ENCODE results near the gene ULK4. TPM values are rescaled to one million over a fixed set of nuclear protein-coding genes. Genes with fewer than 3 reads are reported as not detected.

ULK4 gene
- total RNA-seq, 1 donor from 2014 or later = 11.2 TPM

DNA sequence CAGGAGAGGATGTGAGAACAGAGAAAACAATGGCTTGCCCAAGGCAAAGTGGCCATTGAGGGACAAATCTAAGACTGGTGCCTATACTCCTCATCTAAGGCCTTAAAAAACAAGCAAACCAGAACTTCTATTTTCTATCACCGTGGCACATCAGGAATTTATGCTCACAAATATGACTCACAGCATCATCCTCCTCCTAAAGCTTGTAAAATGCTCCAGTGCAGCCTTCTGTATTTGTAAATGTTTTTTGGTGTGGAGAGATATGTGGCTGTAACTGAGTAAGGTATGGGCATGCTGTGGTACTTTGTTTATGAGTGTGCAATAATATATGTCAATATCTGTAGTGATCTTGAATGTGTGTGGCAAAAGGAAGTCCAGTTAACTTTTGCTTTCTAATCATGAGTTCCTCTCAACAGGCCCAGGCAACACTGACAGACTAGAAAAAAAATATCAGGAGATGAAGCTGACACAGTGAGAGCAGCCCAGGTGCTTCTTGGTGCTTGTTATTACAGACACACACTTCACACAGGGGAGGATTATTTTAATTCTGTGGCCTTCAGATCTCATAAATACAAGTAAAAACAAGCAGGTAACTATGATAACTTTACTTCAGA is 702.3 kb downstream of the ULK4 start:
- ATAC-seq (no peak), DNase-seq (no peak)
- Histone ChIP-seq H3K9me3 (no peaks in the 10 kb centered on the region), H3K36me3 (no peaks in the 10 kb centered on the region), H3K27ac (no peak overlapping the region), H3K4me3 (no peak overlapping the region), H3K4me1 (no peaks in the 10 kb centered on the region), H3K27me3 (no peaks in the 10 kb centered on the region)
- intact Hi-C loops (cut with DNase I) = no loop called here
- TF ChIP-seq, protein P1, sequence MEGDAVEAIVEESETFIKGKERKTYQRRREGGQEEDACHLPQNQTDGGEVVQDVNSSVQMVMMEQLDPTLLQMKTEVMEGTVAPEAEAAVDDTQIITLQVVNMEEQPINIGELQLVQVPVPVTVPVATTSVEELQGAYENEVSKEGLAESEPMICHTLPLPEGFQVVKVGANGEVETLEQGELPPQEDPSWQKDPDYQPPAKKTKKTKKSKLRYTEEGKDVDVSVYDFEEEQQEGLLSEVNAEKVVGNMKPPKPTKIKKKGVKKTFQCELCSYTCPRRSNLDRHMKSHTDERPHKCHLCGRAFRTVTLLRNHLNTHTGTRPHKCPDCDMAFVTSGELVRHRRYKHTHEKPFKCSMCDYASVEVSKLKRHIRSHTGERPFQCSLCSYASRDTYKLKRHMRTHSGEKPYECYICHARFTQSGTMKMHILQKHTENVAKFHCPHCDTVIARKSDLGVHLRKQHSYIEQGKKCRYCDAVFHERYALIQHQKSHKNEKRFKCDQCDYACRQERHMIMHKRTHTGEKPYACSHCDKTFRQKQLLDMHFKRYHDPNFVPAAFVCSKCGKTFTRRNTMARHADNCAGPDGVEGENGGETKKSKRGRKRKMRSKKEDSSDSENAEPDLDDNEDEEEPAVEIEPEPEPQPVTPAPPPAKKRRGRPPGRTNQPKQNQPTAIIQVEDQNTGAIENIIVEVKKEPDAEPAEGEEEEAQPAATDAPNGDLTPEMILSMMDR (IDR thresholded peaks at IDR 0.05) = no peak

DNA sequence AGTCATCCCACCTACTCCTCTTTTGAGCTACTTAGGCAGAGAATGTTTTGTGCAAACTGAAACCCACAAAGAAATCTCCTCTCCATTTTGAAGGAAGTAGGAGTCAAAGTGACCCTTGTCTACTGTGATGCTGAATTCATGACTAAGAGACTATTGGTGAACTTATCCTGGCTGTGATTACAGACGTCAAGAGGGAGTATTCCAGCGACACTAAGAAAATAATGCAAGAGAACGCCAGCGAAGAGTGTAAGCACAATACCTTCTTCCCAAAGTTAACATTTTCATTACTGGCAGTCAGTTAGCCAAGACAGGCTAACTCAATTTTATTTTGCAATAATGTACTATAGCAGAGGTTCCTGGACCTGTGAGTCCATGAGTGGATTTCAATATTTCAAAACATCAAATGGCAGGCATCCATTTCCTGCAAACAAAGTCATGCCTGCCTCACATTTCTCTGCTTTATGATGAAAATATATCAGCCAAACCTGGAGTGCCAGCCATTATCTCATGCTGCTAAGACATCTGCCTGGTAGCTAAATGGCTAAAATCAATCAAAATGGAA is 703.6 kb downstream of the ULK4 start:
- TF ChIP-seq, protein P1 (IDR thresholded peaks at IDR 0.05) = no peak
- ATAC-seq = no peak
- no peak overlapping the region for H3K27ac ChIP-seq

DNA sequence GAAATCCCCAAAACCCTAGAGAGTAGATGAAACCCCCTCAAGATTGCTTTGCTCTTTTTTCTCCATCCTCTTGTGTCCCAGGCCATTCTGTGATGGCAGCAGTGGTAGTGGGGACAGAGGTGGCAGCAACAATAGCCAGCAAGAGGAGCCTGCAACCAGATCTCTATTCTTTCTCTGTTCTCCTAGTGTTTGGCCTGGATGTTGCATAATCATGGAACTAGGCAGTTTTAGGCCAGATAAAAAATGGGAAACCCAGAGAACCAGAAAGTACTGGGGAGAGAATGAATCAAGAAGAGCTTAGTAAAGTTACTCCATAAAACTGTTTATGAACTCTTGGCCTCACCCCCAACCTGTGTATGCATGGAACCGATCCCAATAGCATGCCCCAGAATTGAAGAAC is 710.3 kb downstream of the ULK4 start:
- intact Hi-C loops (cut with DNase I) = no loop called here
- peaks cover 7% of the 10 kb centered on the region for H3K36me3 ChIP-seq
- ATAC-seq (no peak), DNase-seq (no peak)
- no peaks in the 10 kb centered on the region for H3K27me3 ChIP-seq
- no peak overlapping the region for H3K4me3 ChIP-seq
- no peaks in the 10 kb centered on the region for H3K4me1 ChIP-seq
- no peak overlapping the region for H3K27ac ChIP-seq
- TF ChIP-seq, protein P1 (IDR thresholded peaks at IDR 0.05) = no peak
- no peaks in the 10 kb centered on the region for H3K9me3 ChIP-seq

More for the DNA sequence above, 703.6 kb downstream of the ULK4 start:
- Histone ChIP-seq H3K4me3 (no peak overlapping the region), H3K36me3 (no peaks in the 10 kb centered on the region), H3K9me3 (no peaks in the 10 kb centered on the region), H3K27me3 (no peaks in the 10 kb centered on the region), H3K4me1 (no peaks in the 10 kb centered on the region)
- DNase-seq = no peak
- intact Hi-C loops (cut with DNase I) = no loop called here

DNA sequence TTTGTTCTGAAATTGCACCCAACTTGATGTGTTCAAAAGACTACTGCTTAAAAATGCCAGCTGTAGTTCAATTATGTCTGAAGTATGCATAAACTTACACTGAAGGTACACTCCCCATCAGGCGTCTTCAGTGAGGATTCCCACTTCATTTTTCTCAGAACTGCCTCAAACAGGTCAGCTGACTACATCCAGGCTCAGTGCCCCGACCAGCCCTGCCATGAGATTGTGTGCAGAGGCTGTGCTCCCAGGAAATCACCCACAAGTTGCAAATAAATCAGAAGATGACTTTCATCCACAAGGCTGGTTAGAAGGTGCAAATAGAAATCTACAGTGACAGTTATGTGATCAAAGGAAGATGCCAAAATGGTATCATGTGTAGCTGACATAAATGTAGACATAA is 711.1 kb downstream of the ULK4 start:
- Histone ChIP-seq H3K4me1 (no peaks in the 10 kb centered on the region), H3K36me3 (peaks cover 7% of the 10 kb centered on the region), H3K4me3 (no peak overlapping the region), H3K9me3 (no peaks in the 10 kb centered on the region), H3K27me3 (no peaks in the 10 kb centered on the region), H3K27ac (no peak overlapping the region)
- TF ChIP-seq, protein P1 (IDR thresholded peaks at IDR 0.05) = no peak
- ATAC-seq = no peak
- no peak for DNase-seq
- intact Hi-C loops (cut with DNase I) = no loop called here

DNA sequence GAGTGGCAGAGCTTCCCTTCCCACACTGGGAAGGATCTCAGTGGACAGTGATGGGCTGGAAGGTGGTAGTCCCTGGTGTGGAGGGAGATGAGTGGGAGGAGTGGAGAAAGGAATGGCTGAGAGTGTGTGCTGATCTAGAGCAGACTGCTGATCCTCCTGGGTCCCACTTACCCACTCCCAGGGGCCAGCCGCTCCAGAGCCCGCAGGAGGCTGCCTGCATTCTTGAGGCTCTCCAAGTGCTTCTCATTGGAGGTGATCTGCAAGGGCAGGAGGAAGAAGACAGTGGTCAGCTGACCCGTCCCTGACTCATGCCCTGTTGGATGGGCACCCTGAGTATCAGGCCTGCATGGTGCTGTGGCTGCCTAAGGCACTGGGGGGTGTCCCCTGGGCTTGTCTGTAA is 712.6 kb downstream of the ULK4 start:
- no peak for DNase-seq
- TF ChIP-seq, protein P1 (IDR thresholded peaks at IDR 0.05) = no peak
- intact Hi-C loops (cut with DNase I) = no loop called here

More for the DNA sequence above, 712.6 kb downstream of the ULK4 start:
- ATAC-seq = no peak
- H3K36me3 ChIP-seq = peaks cover 7% of the 10 kb centered on the region
- H3K27me3 ChIP-seq = no peaks in the 10 kb centered on the region
- no peak overlapping the region for H3K4me3 ChIP-seq
- no peaks in the 10 kb centered on the region for H3K4me1 ChIP-seq
- H3K27ac ChIP-seq = no peak overlapping the region
- H3K9me3 ChIP-seq = no peaks in the 10 kb centered on the region
